Measurements from ENCODE around the gene KRTAP20-1.

DNA sequence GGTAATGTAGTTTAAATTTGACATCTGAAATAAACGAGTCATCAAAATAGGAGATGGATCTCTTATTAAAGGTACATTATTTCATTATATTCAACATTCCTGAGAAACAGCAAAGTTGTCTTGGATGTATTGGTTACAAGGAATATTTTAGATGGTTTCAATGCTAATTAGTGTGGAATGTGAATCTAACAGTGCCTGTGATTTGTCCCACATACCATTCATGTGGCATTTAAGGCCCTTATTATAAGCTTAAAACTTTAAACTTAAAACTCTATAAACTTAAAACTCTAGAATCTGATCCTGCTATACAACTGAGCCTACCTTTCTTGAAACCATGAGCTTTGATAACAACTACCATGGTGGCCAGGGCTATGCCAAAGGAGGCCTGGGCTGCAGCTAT is 15.4 kb upstream of the KRTAP20-1 start, which contains the start of gene KRTAP22-1:
- TF ChIP-seq, protein P1, sequence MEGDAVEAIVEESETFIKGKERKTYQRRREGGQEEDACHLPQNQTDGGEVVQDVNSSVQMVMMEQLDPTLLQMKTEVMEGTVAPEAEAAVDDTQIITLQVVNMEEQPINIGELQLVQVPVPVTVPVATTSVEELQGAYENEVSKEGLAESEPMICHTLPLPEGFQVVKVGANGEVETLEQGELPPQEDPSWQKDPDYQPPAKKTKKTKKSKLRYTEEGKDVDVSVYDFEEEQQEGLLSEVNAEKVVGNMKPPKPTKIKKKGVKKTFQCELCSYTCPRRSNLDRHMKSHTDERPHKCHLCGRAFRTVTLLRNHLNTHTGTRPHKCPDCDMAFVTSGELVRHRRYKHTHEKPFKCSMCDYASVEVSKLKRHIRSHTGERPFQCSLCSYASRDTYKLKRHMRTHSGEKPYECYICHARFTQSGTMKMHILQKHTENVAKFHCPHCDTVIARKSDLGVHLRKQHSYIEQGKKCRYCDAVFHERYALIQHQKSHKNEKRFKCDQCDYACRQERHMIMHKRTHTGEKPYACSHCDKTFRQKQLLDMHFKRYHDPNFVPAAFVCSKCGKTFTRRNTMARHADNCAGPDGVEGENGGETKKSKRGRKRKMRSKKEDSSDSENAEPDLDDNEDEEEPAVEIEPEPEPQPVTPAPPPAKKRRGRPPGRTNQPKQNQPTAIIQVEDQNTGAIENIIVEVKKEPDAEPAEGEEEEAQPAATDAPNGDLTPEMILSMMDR (conservative IDR thresholded peaks at IDR 0.05; ENCODE audit: low read length): no peak
- no peak for TF ChIP-seq EZH2phosphoT487 (IDR thresholded peaks at IDR 0.05; ENCODE audit: borderline replicate concordance)
